Smooth muscle cell (in vitro differentiated cells): ENCODE results near the gene HERC2. TPM values are rescaled to one million over a fixed set of nuclear protein-coding genes. Genes with fewer than 3 reads are reported as not detected.

Experiments
- DNase-seq: peaks from one replicate; lab custom pipeline; 2025; ENCODE audit not compliant: unreplicated experiment; lab: John Stamatoyannopoulos, UW
- H2AFZ ChIP-seq: fragments of 200-600 bp; sonication (generic); 2 replicates; pipeline ENCODE4 v1.6.0; 2016; ENCODE audit warnings: antibody characterized with exemption, low read depth, mild to moderate bottlenecking
- H3F3A ChIP-seq: fragments of 200-600 bp; sonication (generic); 2 replicates; pipeline ENCODE4 v1.6.0; 2017; ENCODE audit warnings: antibody characterized with exemption, low read depth
- H3K27ac ChIP-seq: fragments of 200-600 bp; sonication (generic); 2 replicates; pipeline ENCODE4 v1.5.1; 2016; ENCODE audit warnings: low read depth, mild to moderate bottlenecking
- H3K27me3 ChIP-seq: fragments of 200-600 bp; sonication (generic); 2 replicates; pipeline ENCODE4 v1.6.1; 2016; ENCODE audit warnings: low read depth, mild to moderate bottlenecking
- H3K36me3 ChIP-seq: fragments of 200-600 bp; sonication (generic); 2 replicates; pipeline ENCODE4 v1.5.1; 2016; ENCODE audit warnings: low read depth
- H3K4me1 ChIP-seq: fragments of 200-600 bp; sonication (generic); 2 replicates; pipeline ENCODE4 v1.5.1; 2016; ENCODE audit warnings: low read depth
- H3K4me2 ChIP-seq: fragments of 200-600 bp; sonication (generic); 2 replicates; pipeline ENCODE4 v1.6.0; 2016; ENCODE audit warnings: mild to moderate bottlenecking
- H3K4me3 ChIP-seq: fragments of 200-600 bp; sonication (generic); 2 replicates; pipeline ENCODE4 v1.5.1; 2016; ENCODE audit warnings: mild to moderate bottlenecking
- H3K79me2 ChIP-seq: fragments of 200-600 bp; sonication (generic); 2 replicates; pipeline ENCODE4 v1.6.0; 2016; ENCODE audit warnings: low read depth, mild to moderate bottlenecking
- H3K9ac ChIP-seq: fragments of 200-600 bp; sonication (generic); 2 replicates; pipeline ENCODE4 v1.6.0; 2016; ENCODE audit warnings: low read depth
- H3K9me3 ChIP-seq: fragments of 200-600 bp; sonication (generic); replicated peaks from 2 replicates; pipeline ENCODE4 v1.5.1; 2016; ENCODE audit warnings: low read depth
- H4K20me1 ChIP-seq: fragments of 200-600 bp; sonication (generic); 2 replicates; pipeline ENCODE4 v1.6.0; 2016; ENCODE audit warnings: low read depth
- WGBS: methylation state at CpG from one replicate; pipeline ENCODE4 v1.1.7; 2016; ENCODE audit warnings: low lambda C conversion rate; 5-methylcytosine and 5-hydroxymethylcytosine counted together
- polyA plus RNA-seq: library from polyadenylated mRNA; unstranded; fragments of >200 nt; fragmentation: Nextera tagmentation; extraction: Ambion mirVana; gene quantifications from 2 replicates; pipeline ENCODE4 v1.2.1, GENCODE V29; 2016
- total RNA-seq: library from RNA; depleted of rRNA; stranded (reverse); fragments of >200 nt; gene quantifications from 2 replicates; pipeline ENCODE4 v1.2.3, GENCODE V29; 2014
- TF ChIP-seq, protein P1 (sequence below): fragments of 200-600 bp; sonication (generic); IDR thresholded peaks from 2 replicates; pipeline ENCODE4 v1.5.1; 2017; ENCODE audit warnings: borderline replicate concordance, mild to moderate bottlenecking, antibody characterized with exemption; ENCODE audit not compliant: insufficient read depth, poor library complexity, severe bottlenecking

HERC2 gene
- total and polyA plus RNA-seq, 2 experiments from 2014 or later: 19.9 to 33.1 TPM

DNA sequence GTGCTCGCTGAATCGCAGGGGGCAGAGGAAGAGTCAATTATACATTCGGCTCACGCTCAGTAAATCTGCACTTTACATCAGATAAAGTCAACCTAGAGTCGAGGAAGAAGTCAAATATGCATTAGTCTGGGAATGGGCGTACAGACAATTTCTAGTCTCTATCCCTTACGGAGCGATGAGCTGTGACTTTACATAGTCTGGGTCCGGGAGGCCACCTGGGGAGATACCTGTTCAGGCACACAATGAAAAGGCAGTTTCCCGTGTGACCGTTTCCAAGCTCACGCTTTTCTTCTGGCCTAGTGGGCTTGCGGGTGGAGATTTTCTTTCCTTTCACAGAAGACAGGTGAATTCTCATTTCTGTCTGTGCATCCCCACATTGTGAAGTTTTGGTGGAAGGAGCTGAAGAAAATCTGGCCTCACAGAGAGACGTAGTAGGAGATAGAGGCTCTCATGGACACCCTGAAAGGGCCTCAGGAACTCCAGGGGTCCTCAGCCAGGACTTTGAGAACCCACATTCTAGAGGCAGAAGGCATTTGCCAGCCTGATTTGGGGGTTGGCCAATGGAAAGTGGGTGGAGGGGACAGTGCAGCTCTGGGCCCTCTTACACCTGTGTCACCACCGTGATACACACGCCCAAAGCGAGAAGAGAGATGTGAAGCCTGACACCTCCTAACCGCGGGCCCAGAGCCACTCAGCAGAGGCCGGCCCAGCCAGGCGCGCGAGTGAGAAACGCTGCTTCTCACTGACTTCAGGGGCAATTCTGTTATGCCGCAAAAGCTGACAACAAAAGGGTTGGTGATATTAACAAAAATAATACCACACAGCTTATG, 212.1 kb downstream of the HERC2 start:
- DNase-seq: no peak
- no peak overlapping the region for H3K4me3 ChIP-seq
- 95% methylated on average over 25 of the region's 25 CpGs for WGBS
- H3K79me2 ChIP-seq: no peaks in the 10 kb centered on the region
- no peak overlapping the region for H3K9ac ChIP-seq
- no peak overlapping the region for H3K4me2 ChIP-seq
- no peaks in the 10 kb centered on the region for H3F3A ChIP-seq
- no peak overlapping the region for H2AFZ ChIP-seq
- peaks cover 18% of the 10 kb centered on the region for H3K27me3 ChIP-seq
- H3K36me3 ChIP-seq: peaks cover 8% of the 10 kb centered on the region
- TF ChIP-seq, protein P1, sequence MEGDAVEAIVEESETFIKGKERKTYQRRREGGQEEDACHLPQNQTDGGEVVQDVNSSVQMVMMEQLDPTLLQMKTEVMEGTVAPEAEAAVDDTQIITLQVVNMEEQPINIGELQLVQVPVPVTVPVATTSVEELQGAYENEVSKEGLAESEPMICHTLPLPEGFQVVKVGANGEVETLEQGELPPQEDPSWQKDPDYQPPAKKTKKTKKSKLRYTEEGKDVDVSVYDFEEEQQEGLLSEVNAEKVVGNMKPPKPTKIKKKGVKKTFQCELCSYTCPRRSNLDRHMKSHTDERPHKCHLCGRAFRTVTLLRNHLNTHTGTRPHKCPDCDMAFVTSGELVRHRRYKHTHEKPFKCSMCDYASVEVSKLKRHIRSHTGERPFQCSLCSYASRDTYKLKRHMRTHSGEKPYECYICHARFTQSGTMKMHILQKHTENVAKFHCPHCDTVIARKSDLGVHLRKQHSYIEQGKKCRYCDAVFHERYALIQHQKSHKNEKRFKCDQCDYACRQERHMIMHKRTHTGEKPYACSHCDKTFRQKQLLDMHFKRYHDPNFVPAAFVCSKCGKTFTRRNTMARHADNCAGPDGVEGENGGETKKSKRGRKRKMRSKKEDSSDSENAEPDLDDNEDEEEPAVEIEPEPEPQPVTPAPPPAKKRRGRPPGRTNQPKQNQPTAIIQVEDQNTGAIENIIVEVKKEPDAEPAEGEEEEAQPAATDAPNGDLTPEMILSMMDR: no peak
- no peak overlapping the region for H3K27ac ChIP-seq
- no peaks in the 10 kb centered on the region for H3K9me3 ChIP-seq
- peaks cover 6% of the 10 kb centered on the region for H4K20me1 ChIP-seq
- peaks cover 4% of the 10 kb centered on the region for H3K4me1 ChIP-seq

DNA sequence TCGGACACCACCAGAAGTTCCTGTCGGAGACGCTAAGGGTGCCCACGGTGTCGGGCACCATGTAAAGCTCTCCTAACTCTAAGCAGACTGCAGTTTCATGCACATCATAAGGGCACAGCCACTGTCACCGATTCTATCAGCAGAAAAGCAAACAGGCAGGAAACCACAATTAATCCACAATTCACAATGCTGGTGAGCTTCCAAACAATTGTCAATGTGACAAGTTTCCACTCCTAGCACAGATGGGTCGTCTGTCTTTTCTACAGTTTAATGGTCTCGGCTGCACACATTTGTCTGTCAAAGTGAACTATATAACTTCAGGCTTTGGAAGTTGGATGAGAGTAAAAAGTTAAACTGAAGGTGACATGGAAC, 214.1 kb downstream of the HERC2 start:
- Histone ChIP-seq H3F3A (no peaks in the 10 kb centered on the region), H3K9me3 (no peaks in the 10 kb centered on the region), H3K27me3 (peaks cover 23% of the 10 kb centered on the region), H3K4me3 (no peak overlapping the region), H3K4me2 (no peak overlapping the region), H3K79me2 (no peaks in the 10 kb centered on the region), H3K36me3 (peaks cover 5% of the 10 kb centered on the region), H4K20me1 (no peaks in the 10 kb centered on the region), H3K27ac (no peak overlapping the region), H3K4me1 (peaks cover 4% of the 10 kb centered on the region), H2AFZ (no peak overlapping the region), H3K9ac (no peak overlapping the region)
- no peak for DNase-seq
- WGBS: 58% methylated on average over 8 of the region's 8 CpGs
- TF ChIP-seq, protein P1: no peak

DNA sequence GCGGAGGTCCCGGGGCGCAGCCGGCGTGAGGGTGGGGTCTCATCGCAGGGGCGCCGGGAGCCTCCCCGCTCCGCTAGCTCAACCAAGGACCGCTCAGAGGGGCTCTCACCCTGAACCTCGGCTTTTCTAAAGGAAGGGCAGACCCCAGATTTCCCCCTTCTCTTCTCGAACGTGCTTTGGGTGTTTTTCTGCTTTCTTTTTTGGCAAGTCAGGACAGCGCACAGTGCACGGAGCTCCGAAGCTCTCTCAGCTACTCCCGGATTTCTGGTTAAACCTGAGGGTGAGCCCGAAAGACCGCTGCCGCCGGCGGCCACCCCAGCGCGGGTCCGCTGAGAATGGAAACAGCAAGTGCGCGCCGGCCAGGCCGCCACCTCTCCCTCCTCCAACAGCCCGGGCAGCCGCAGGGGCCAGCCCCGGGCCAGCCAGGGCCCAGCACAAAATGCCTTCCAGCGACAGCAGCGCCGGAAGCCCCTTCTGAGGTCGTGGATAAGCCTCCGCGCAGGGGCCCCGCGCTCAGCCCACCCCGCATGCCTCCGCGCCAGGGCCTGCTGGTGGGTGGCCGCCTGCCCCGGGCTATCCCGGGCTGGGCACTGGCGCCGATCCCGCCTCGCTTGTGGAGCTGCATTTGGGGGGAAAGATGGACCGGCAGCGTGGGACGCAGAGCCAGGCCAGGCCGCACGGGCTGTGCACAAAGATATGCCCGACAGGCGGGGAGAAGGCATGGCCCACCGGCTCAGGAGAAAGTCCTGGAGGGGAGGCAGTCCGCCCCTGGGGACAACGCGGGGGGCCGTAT, 214.7 kb downstream of the HERC2 start:
- no peak for DNase-seq
- Histone ChIP-seq H3F3A (no peaks in the 10 kb centered on the region), H3K9me3 (no peaks in the 10 kb centered on the region), H3K4me2 (peak overlapping the region; percentile 99), H2AFZ (peak overlapping the region; percentile 71), H3K27me3 (peaks cover 23% of the 10 kb centered on the region), H3K79me2 (no peaks in the 10 kb centered on the region), H3K36me3 (peaks cover 5% of the 10 kb centered on the region), H3K9ac (no peak overlapping the region), H3K4me1 (peaks cover 4% of the 10 kb centered on the region), H4K20me1 (no peaks in the 10 kb centered on the region), H3K27ac (no peak overlapping the region), H3K4me3 (peak overlapping the region; percentile 68)
- TF ChIP-seq, protein P1: no peak
- 8% methylated on average over 57 of the region's 63 CpGs for WGBS
